BLaER1 treated with 17β-estradiol and CSF1 and Interleukin-3, amounts not matched to agents 10 nM and 100 nM (cell line): ENCODE measurements around the gene SNRPE.

ENCODE experiments used
- H3K27ac ChIP-seq, 11 experiments: shearing (Covaris generic); formaldehyde crosslinking; 2 replicates each; pipeline ENCODE4 v1.8.1; 2022
- H3K27me3 ChIP-seq, 11 experiments: shearing (Covaris generic); formaldehyde crosslinking; 2 replicates each; pipeline ENCODE4 v1.8.1; 2022
- H3K36me3 ChIP-seq, 11 experiments: shearing (Covaris generic); formaldehyde crosslinking; 2 replicates each; pipeline ENCODE4 v1.8.1; 2022
- H3K4me1 ChIP-seq, 10 experiments: shearing (Covaris generic); formaldehyde crosslinking; 2 replicates each; pipeline ENCODE4 v1.8.1; 2022
- H3K4me2 ChIP-seq, 11 experiments: shearing (Covaris generic); formaldehyde crosslinking; 2 replicates each; pipeline ENCODE4 v1.8.1; 2022
- H3K4me3 ChIP-seq, 10 experiments: shearing (Covaris generic); formaldehyde crosslinking; 2 replicates each; pipeline ENCODE4 v1.8.1; 2022
- H3K9ac ChIP-seq, 11 experiments: shearing (Covaris generic); formaldehyde crosslinking; 2 replicates each; pipeline ENCODE4 v1.8.1; 2022
- H3K9me3 ChIP-seq, 11 experiments: shearing (Covaris generic); formaldehyde crosslinking; replicated peaks in 1 of 11; 2 replicates each; pipeline ENCODE4 v1.8.1; 2022
- H4K20me1 ChIP-seq, 11 experiments: shearing (Covaris generic); formaldehyde crosslinking; 2 replicates each; pipeline ENCODE4 v1.8.1; 2022
- Cebpa-rat ChIP-seq, 11 experiments: shearing (Covaris generic); IDR thresholded peaks; 2 replicates each; pipeline ENCODE4 v1.8.1; 2022

Gene SNRPE

GRCh38 chr1:203914292-203914691 lies 52.9 kb downstream of the SNRPE start:
- H3K4me1 ChIP-seq = peaks cover 0 to 7% (median 0%) of the 10 kb centered on the region in 10 experiments; a peak in 4 of 20 replicates
- no peak overlapping the region for H3K4me3 ChIP-seq
- no peak overlapping the region for H3K9ac ChIP-seq
- H3K9me3 ChIP-seq = peaks cover 0 to 11% (median 0%) of the 10 kb centered on the region in 11 experiments; a peak in 4 of 22 replicates
- no peaks in the 10 kb centered on the region for H3K27me3 ChIP-seq
- no peaks in the 10 kb centered on the region for H3K36me3 ChIP-seq
- no peak overlapping the region for H3K27ac ChIP-seq
- no peak for TF ChIP-seq Cebpa-rat (IDR thresholded peaks at IDR 0.05)
- H3K4me2 ChIP-seq = no peak overlapping the region
- no peaks in the 10 kb centered on the region for H4K20me1 ChIP-seq

- peaks cover 0 to 11% (median 0%) of the 10 kb centered on the region in 11 experiments; a peak in 5 of 22 replicates for H3K9me3 ChIP-seq
- H3K4me2 ChIP-seq = no peak overlapping the region
- no peaks in the 10 kb centered on the region for H4K20me1 ChIP-seq
- H3K36me3 ChIP-seq = no peaks in the 10 kb centered on the region
- H3K27ac ChIP-seq = no peak overlapping the region
- no peak for TF ChIP-seq Cebpa-rat (IDR thresholded peaks at IDR 0.05)
- H3K27me3 ChIP-seq = no peaks in the 10 kb centered on the region
- H3K4me3 ChIP-seq = no peak overlapping the region
- peaks cover 0 to 7% (median 0%) of the 10 kb centered on the region in 10 experiments; a peak in 4 of 20 replicates for H3K4me1 ChIP-seq
- no peak overlapping the region for H3K9ac ChIP-seq
These were observed 54.4 kb downstream of the SNRPE start for GRCh38 chr1:203915811-203916210.

- no peaks in the 10 kb centered on the region for H4K20me1 ChIP-seq
These were observed 55.4 kb downstream of the SNRPE start for GRCh38 chr1:203916756-203917155.

More at GRCh38 chr1:203916756-203917155, 55.4 kb downstream of the SNRPE start:
- H3K9ac ChIP-seq = no peak overlapping the region
- H3K9me3 ChIP-seq = peaks cover 0 to 11% (median 0%) of the 10 kb centered on the region in 11 experiments; a peak in 5 of 22 replicates
- no peak overlapping the region for H3K4me3 ChIP-seq
- H3K27ac ChIP-seq = no peak overlapping the region
- no peak overlapping the region for H3K4me2 ChIP-seq
- H3K4me1 ChIP-seq = peaks cover 0 to 7% (median 0%) of the 10 kb centered on the region in 10 experiments; a peak in 4 of 20 replicates
- no peaks in the 10 kb centered on the region for H3K36me3 ChIP-seq
- no peaks in the 10 kb centered on the region for H3K27me3 ChIP-seq
- no peak for TF ChIP-seq Cebpa-rat (IDR thresholded peaks at IDR 0.05)
